CD8-positive, alpha-beta memory T cell (primary cell): Measurements from ENCODE around the gene NTSR2. TPM values are rescaled to one million over a fixed set of nuclear protein-coding genes. Genes with fewer than 3 reads are reported as not detected.

ENCODE experiments used
- CTCF ChIA-PET: fragments of 350-600 bp; sonication (Branson Sonifier 250); formaldehyde crosslinking; loops from one replicate; lab custom pipeline; 2021; ENCODE audit warnings: antibody characterized with exemption; lab: Charles Lee
- POLR2A ChIA-PET: fragments of 350-600 bp; sonication (Branson Sonifier 250); formaldehyde crosslinking; loops from one replicate; lab custom pipeline; 2021; ENCODE audit warnings: antibody characterized with exemption; lab: Charles Lee
- DNase-seq, 5 donors: peaks; one replicate each; pipeline versions ENCODE4 v3.0.0 to v3.0.0-alpha.2; 2020 to 2022; ENCODE audit warnings: mixed read lengths in 1 of 5
- H3K27ac ChIP-seq: one replicate; pipeline ENCODE4 v1.7.0; 2013; ENCODE audit warnings: low read depth, mild to moderate bottlenecking, low read length, moderate library complexity
- H3K27me3 ChIP-seq: 2 replicates; pipeline ENCODE4 v1.7.0; 2013; ENCODE audit warnings: low read length, mild to moderate bottlenecking; ENCODE audit not compliant: insufficient read depth, poor library complexity, severe bottlenecking
- H3K36me3 ChIP-seq: 2 replicates; pipeline ENCODE4 v1.7.0; 2013; ENCODE audit warnings: mild to moderate bottlenecking, low read length, moderate library complexity; ENCODE audit not compliant: insufficient read depth
- H3K4me1 ChIP-seq: 2 replicates; pipeline ENCODE4 v1.7.0; 2013; ENCODE audit warnings: mild to moderate bottlenecking, low read length, moderate library complexity; ENCODE audit not compliant: insufficient read depth
- H3K4me3 ChIP-seq: 2 replicates; pipeline ENCODE4 v1.7.0; 2013; ENCODE audit warnings: mild to moderate bottlenecking, low read length
- H3K9me3 ChIP-seq: 2 replicates; pipeline ENCODE4 v1.7.0; 2013; ENCODE audit warnings: mild to moderate bottlenecking, low read length
- H3K27ac Mint-ChIP-seq, 8 donors: one replicate each; pipeline ENCODE4 v1.8.0; 2020 to 2021; ENCODE audit warnings: mixed read lengths in 8 of 8, mild to moderate bottlenecking in 6 of 8, inconsistent platforms in 3 of 8, moderate library complexity in 3 of 8
- H3K27me3 Mint-ChIP-seq, 2 donors: one replicate each; pipeline ENCODE4 v1.8.0; 2020 to 2021; ENCODE audit warnings: mixed read lengths in 2 of 2, mild to moderate bottlenecking in 1 of 2, moderate library complexity in 1 of 2
- H3K36me3 Mint-ChIP-seq, 3 donors: one replicate each; pipeline ENCODE4 v1.8.0; 2020 to 2021; ENCODE audit warnings: mixed read lengths in 3 of 3, inconsistent platforms in 1 of 3, mild to moderate bottlenecking in 1 of 3
- H3K4me1 Mint-ChIP-seq, 3 donors: one replicate each; pipeline ENCODE4 v1.8.0; 2020 to 2021; ENCODE audit warnings: mixed read lengths in 3 of 3, inconsistent platforms in 1 of 3, mild to moderate bottlenecking in 1 of 3
- H3K4me3 Mint-ChIP-seq, 7 donors: one replicate each; pipeline ENCODE4 v1.8.0; 2020 to 2021; ENCODE audit warnings: mixed read lengths in 7 of 7, mild to moderate bottlenecking in 6 of 7, moderate library complexity in 4 of 7, inconsistent platforms in 2 of 7
- H3K9me3 Mint-ChIP-seq, 5 donors: one replicate each; pipeline ENCODE4 v1.8.0; 2020 to 2022; ENCODE audit warnings: mixed read lengths in 5 of 5, mild to moderate bottlenecking in 3 of 5, moderate library complexity in 2 of 5, inconsistent platforms in 1 of 5
- polyA plus RNA-seq: library from polyadenylated mRNA; unstranded; fragments of 300-500 nt; fragmentation: Illumina TruSeq; gene quantifications from one replicate; pipeline ENCODE4 v1.2.3, GENCODE V29; 2021
- total RNA-seq, 2 experiments: library from RNA; stranded (reverse); gene quantifications; one replicate each; pipeline ENCODE4 v1.2.3, GENCODE V29; 2021

Gene NTSR2
- total and polyA plus RNA-seq, 3 experiments from 2014 or later: not detected

- POLR2A ChIA-PET: no interaction called here
Observed at GRCh38 chr2:11656671-11657101, 13.3 kb downstream of the NTSR2 start.

GRCh38 chr2:11656252-11656651 lies 13.7 kb downstream of the NTSR2 start:
- no peaks in the 10 kb centered on the region for H3K9me3 Mint-ChIP-seq
- H3K9me3 ChIP-seq: no peaks in the 10 kb centered on the region
- H3K36me3 Mint-ChIP-seq: no peaks in the 10 kb centered on the region
- ChIA-PET POLR2A (no interaction called here), CTCF (interaction anchor here (1.0 kb wide), 1 partner anchor 11 kb away, joined by 3 read pairs; no protein-coding TSS in a partner anchor)
- no peak overlapping the region for H3K4me3 ChIP-seq
- H3K27me3 ChIP-seq: no peaks in the 10 kb centered on the region
- H3K4me3 Mint-ChIP-seq: no peak overlapping the region
- no peak overlapping the region for H3K27ac ChIP-seq
- DNase-seq: no peak
- H3K27ac Mint-ChIP-seq: no peak overlapping the region
- no peaks in the 10 kb centered on the region for H3K4me1 Mint-ChIP-seq
- peaks cover 17 to 41% of the 10 kb centered on the region in 2 donors for H3K27me3 Mint-ChIP-seq
- no peaks in the 10 kb centered on the region for H3K4me1 ChIP-seq
- no peaks in the 10 kb centered on the region for H3K36me3 ChIP-seq

More at GRCh38 chr2:11656671-11657101, 13.3 kb downstream of the NTSR2 start:
- no peak for DNase-seq
- Mint-ChIP-seq H3K9me3 (no peaks in the 10 kb centered on the region), H3K4me1 (no peaks in the 10 kb centered on the region), H3K27me3 (peaks cover 17 to 43% of the 10 kb centered on the region in 2 donors), H3K36me3 (no peaks in the 10 kb centered on the region), H3K27ac (no peak overlapping the region), H3K4me3 (no peak overlapping the region)
- CTCF ChIA-PET: no interaction called here
- Histone ChIP-seq H3K4me1 (no peaks in the 10 kb centered on the region), H3K9me3 (no peaks in the 10 kb centered on the region), H3K36me3 (no peaks in the 10 kb centered on the region), H3K27ac (no peak overlapping the region), H3K27me3 (no peaks in the 10 kb centered on the region), H3K4me3 (no peak overlapping the region)

GRCh38 chr2:11655495-11655894 lies 14.5 kb downstream of the NTSR2 start:
- no peaks in the 10 kb centered on the region for H3K4me1 ChIP-seq
- H3K36me3 ChIP-seq: no peaks in the 10 kb centered on the region
- no peak for DNase-seq
- no peak overlapping the region for H3K4me3 Mint-ChIP-seq
- no peak overlapping the region for H3K27ac Mint-ChIP-seq
- no peaks in the 10 kb centered on the region for H3K27me3 ChIP-seq
- H3K9me3 Mint-ChIP-seq: no peaks in the 10 kb centered on the region
- H3K9me3 ChIP-seq: no peaks in the 10 kb centered on the region
- no peak overlapping the region for H3K4me3 ChIP-seq
- H3K27ac ChIP-seq: no peak overlapping the region
- H3K4me1 Mint-ChIP-seq: no peaks in the 10 kb centered on the region
- POLR2A ChIA-PET: no interaction called here
- CTCF ChIA-PET: interaction anchor here (1.0 kb wide), 1 partner anchor 10 kb away, joined by 3 read pairs; no protein-coding TSS in a partner anchor
- H3K36me3 Mint-ChIP-seq: no peaks in the 10 kb centered on the region
- H3K27me3 Mint-ChIP-seq: peaks cover 13 to 39% of the 10 kb centered on the region in 2 donors

GRCh38 chr2:11652553-11652952 lies 17.4 kb downstream of the NTSR2 start:
- no peak overlapping the region for H3K27ac Mint-ChIP-seq
- Histone ChIP-seq H3K9me3 (no peaks in the 10 kb centered on the region), H3K36me3 (no peaks in the 10 kb centered on the region), H3K27me3 (no peaks in the 10 kb centered on the region), H3K27ac (no peak overlapping the region), H3K4me1 (no peaks in the 10 kb centered on the region), H3K4me3 (no peak overlapping the region)
- H3K9me3 Mint-ChIP-seq: no peaks in the 10 kb centered on the region
- H3K36me3 Mint-ChIP-seq: no peaks in the 10 kb centered on the region
- H3K4me1 Mint-ChIP-seq: no peaks in the 10 kb centered on the region
- DNase-seq: no peak
- H3K4me3 Mint-ChIP-seq: no peak overlapping the region
- CTCF ChIA-PET: interaction anchor here (1.2 kb wide), 1 partner anchor 1354 kb away, joined by 3 read pairs; no protein-coding TSS in a partner anchor
- POLR2A ChIA-PET: no interaction called here
- peaks cover 5 to 33% of the 10 kb centered on the region in 2 donors for H3K27me3 Mint-ChIP-seq

GRCh38 chr2:11651856-11652548 lies 18.0 kb downstream of the NTSR2 start:
- H3K27ac ChIP-seq: no peak overlapping the region
- ChIA-PET CTCF (interaction anchor here (1.2 kb wide), 1 partner anchor 1355 kb away, joined by 3 read pairs; no protein-coding TSS in a partner anchor), POLR2A (no interaction called here)
- no peaks in the 10 kb centered on the region for H3K4me1 ChIP-seq
- no peaks in the 10 kb centered on the region for H3K9me3 ChIP-seq
- peaks cover 5 to 29% of the 10 kb centered on the region in 2 donors for H3K27me3 Mint-ChIP-seq
- no peaks in the 10 kb centered on the region for H3K27me3 ChIP-seq
- H3K4me3 Mint-ChIP-seq: no peak overlapping the region
- H3K27ac Mint-ChIP-seq: no peak overlapping the region
- no peaks in the 10 kb centered on the region for H3K4me1 Mint-ChIP-seq
- no peaks in the 10 kb centered on the region for H3K36me3 ChIP-seq
- H3K36me3 Mint-ChIP-seq: no peaks in the 10 kb centered on the region
- no peak for DNase-seq
- no peaks in the 10 kb centered on the region for H3K9me3 Mint-ChIP-seq
- no peak overlapping the region for H3K4me3 ChIP-seq

- POLR2A ChIA-PET: no interaction called here
- H3K9me3 Mint-ChIP-seq: no peaks in the 10 kb centered on the region
- CTCF ChIA-PET: no interaction called here
Observed at GRCh38 chr2:11649093-11649492, 20.9 kb downstream of the NTSR2 start.

GRCh38 chr2:11647834-11648600 lies 22.0 kb downstream of the NTSR2 start:
- Histone ChIP-seq H3K9me3 (no peaks in the 10 kb centered on the region), H3K27ac (no peak overlapping the region), H3K4me3 (no peak overlapping the region), H3K27me3 (no peaks in the 10 kb centered on the region), H3K4me1 (no peaks in the 10 kb centered on the region), H3K36me3 (no peaks in the 10 kb centered on the region)
- H3K4me1 Mint-ChIP-seq: no peaks in the 10 kb centered on the region
- DNase-seq: no peak
- peaks cover 4 to 22% of the 10 kb centered on the region in 2 donors for H3K27me3 Mint-ChIP-seq
- H3K9me3 Mint-ChIP-seq: no peaks in the 10 kb centered on the region
- ChIA-PET CTCF (no interaction called here), POLR2A (no interaction called here)
- H3K36me3 Mint-ChIP-seq: no peaks in the 10 kb centered on the region
- H3K4me3 Mint-ChIP-seq: no peak overlapping the region
- H3K27ac Mint-ChIP-seq: no peak overlapping the region

More at GRCh38 chr2:11649093-11649492, 20.9 kb downstream of the NTSR2 start:
- Mint-ChIP-seq H3K27ac (no peak overlapping the region), H3K4me1 (no peaks in the 10 kb centered on the region), H3K36me3 (no peaks in the 10 kb centered on the region), H3K4me3 (no peak overlapping the region), H3K27me3 (peaks cover 2 to 22% of the 10 kb centered on the region in 2 donors)
- no peak overlapping the region for H3K4me3 ChIP-seq
- no peaks in the 10 kb centered on the region for H3K36me3 ChIP-seq
- no peaks in the 10 kb centered on the region for H3K4me1 ChIP-seq
- H3K27ac ChIP-seq: no peak overlapping the region
- H3K9me3 ChIP-seq: no peaks in the 10 kb centered on the region
- H3K27me3 ChIP-seq: no peaks in the 10 kb centered on the region
- no peak for DNase-seq

GRCh38 chr2:11646530-11646929 lies 23.5 kb downstream of the NTSR2 start:
- H3K4me1 ChIP-seq: no peaks in the 10 kb centered on the region
- H3K36me3 Mint-ChIP-seq: no peaks in the 10 kb centered on the region
- DNase-seq: no peak
- H3K4me3 Mint-ChIP-seq: no peak overlapping the region
- no peaks in the 10 kb centered on the region for H3K9me3 Mint-ChIP-seq
- H3K27ac Mint-ChIP-seq: no peak overlapping the region
- ChIA-PET CTCF (no interaction called here), POLR2A (interaction anchor here (0.6 kb wide), 1 partner anchor 139 kb away, joined by 4 read pairs; no protein-coding TSS in a partner anchor)
- H3K36me3 ChIP-seq: no peaks in the 10 kb centered on the region
- no peak overlapping the region for H3K4me3 ChIP-seq
- no peaks in the 10 kb centered on the region for H3K27me3 ChIP-seq
- peaks cover 4 to 22% of the 10 kb centered on the region in 2 donors for H3K27me3 Mint-ChIP-seq
- no peaks in the 10 kb centered on the region for H3K4me1 Mint-ChIP-seq
- H3K9me3 ChIP-seq: no peaks in the 10 kb centered on the region
- H3K27ac ChIP-seq: no peak overlapping the region
